ENCODE results near the gene C9orf153.

C9orf153 gene

DNA sequence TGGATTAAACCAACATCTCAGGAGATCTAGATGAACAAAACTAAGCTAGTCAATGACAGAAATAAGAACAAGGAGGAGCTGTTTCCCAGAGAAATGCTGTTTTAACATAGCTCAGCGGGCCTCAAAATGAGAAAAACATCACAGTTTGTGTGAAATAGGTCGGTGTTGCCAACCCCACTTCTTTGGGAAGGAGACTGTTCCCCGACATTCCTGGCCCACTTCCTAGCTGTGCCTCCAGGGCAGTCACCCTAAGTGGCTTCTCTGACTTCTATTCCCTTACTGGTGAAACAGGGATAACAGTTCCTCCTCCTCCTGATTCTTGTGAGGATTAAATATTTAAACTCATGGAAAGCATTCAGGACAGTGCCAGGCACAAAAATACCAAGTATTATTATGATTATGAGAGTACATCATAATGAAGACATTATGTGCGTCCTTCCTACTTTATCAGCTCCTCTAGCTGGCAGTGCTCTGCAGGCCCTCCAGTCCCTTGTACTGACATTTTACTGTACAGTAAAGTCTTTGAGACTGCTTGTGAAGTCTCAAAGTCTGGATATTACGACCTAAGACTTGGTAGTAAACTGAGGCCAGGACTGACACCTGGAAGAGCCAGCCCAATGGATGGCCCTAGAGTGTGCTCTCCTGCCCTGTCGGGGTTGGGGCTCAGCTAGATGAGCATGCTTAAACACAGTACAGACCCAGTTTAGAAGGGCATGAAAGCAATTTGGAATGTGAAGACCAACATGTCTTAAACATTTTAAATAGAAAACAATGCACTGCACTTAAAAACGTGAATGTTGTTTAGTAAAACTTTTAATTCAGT, 15.6 kb upstream of the C9orf153 start:
- no peak overlapping the region for H3K4me3 ChIP-seq (ENCODE audit: low read length)
- DNase-seq (ENCODE audit: low read depth, low spot score): no peak

DNA sequence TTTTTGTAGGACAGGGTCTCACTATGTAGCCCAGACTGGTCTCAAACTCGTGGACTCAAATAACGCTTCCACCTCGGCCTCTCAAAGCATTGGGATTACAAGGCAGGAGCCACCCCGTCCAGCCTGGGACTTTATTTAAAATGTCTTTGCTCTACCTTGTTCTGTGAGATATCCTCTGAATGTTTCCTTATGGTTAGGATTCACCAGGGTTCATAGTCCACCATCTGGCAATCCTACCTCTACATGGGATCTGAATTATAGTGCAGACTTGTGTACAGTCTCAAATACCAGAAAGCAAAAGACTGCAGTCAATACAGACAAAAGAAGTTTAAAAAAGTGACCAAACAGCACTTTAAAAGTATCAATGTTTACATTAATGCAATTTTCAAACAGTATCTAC, 12.8 kb upstream of the C9orf153 start:
- no peak overlapping the region for H3K4me3 ChIP-seq (ENCODE audit: low read length)

DNA sequence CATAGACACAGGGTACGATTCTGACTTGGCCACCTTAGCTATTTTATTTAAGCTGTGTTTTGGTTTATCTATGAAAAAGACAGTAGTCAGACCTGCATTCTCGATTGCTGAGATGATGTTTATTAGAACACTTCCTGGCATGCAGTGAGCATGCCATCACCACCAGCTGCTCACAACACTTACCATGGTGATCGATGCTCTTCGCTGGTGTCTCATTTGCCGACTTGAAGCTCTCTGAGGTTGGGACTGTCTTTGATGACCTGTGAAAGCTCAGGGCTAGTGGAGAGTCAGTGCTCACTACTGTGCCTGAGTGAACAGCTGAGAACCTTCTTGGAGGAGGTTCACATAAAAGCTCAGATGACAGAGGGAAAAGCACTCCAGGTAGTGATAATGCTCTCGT, 4.4 kb upstream of the C9orf153 start:
- DNase-seq (ENCODE audit: low read depth, low spot score): no peak
- no peak overlapping the region for H3K4me3 ChIP-seq (ENCODE audit: low read length)

More for the DNA sequence above, 12.8 kb upstream of the C9orf153 start:
- no peak for DNase-seq (ENCODE audit: low read depth, low spot score)

DNA sequence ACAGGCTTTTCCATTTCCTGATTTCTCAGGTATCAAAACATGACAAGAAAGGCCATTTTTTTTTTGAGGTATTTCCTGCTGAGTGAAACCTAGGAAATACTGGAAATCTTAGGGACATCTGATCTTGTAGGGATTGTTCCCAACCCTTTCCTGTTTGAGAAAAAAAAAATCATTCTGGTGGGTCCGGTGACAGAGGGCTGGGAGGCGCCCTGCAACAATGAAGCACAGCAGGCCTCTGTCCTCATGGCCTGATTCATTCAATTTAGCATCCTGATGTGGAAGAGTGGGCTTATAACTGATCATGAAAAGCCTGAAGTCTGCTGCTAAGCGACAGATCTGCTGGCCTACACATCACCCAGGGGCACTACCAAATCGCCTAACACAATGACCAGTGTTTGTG, 3.0 kb upstream of the C9orf153 start:
- DNase-seq (ENCODE audit: low read depth, low spot score): no peak
- H3K4me3 ChIP-seq (ENCODE audit: low read length): no peak overlapping the region

DNA sequence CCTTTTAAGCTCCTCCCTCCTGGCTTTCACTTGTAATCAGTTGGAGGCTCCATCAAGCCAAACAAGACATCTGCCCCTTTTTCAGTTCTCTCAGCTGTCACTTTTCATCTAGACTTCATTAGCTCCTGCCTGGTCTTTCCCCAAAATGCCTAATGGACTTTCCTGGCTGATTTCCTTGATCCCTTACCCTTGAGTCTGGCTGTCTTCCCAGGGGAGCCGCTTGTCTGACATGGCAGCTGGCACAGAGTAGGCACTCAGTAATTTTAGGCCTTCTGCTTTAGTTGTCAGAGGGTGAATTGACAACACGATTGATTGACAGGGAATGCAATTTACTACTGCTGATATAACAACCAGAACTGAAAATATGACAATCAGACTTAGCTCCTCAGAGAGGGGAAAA, 2.1 kb downstream of the C9orf153 start:
- no peak for DNase-seq (ENCODE audit: low read depth, low spot score)
- H3K4me3 ChIP-seq (ENCODE audit: low read length): no peak overlapping the region

DNA sequence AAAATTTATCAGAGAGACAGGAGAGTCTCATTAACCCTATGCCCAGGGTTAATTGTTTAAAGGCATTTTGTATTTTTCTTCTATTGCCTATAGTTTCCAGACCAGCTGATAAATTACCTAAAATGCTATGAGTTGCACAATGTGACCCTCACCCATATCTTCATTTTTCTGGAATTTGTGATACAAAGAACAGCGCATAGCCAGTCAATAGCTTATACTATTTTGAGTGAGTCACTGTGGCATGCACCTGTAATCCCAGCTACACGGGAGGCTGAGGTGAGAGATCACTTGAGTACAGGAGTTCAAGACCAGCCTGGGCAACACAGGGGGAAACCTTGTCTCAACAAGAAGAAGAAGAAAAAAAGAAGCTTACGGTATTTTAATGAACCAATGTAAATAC, 2.8 kb downstream of the C9orf153 start:
- no peak for DNase-seq (ENCODE audit: low read depth, low spot score)
- H3K4me3 ChIP-seq (ENCODE audit: low read length): no peak overlapping the region

DNA sequence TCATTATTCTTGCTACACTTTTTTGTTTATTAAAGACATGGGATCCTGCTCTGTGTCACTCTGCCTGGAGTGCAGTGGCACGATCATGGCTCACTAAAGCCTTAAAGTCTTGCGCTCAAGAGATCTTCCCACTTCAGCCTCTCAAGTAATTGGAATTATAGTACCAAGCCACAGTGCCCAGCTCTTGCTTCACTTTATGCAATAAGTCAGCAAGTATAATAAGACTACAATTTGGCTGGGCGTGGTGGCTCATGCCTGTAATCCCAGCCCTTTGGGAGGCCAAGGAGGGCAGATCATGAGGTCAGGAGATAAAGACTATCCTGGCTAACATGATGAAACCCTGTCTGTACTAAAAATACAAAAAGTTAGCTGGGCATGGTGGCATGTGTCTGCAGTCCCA, 5.9 kb downstream of the C9orf153 start:
- no peak for DNase-seq (ENCODE audit: low read depth, low spot score)
- H3K4me3 ChIP-seq (ENCODE audit: low read length): no peak overlapping the region

DNA sequence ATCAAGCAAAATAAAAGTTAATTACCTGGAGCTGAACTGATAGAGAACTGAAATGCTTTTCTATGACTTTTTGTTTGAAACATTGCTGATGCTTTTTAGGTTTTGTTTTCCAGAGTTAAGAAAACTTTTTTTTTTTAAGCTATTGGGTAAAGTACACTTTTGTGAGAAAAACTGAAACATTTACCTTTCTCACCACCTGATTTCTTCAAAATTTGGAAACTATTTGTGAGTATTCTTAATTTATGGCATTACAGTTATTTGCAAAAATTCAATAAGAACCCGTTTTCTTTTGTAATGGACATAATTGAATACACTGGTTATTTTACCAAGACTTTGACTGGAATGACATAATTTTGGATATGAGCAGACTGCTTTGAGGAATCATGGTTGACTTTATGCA, 6.6 kb downstream of the C9orf153 start:
- no peak for DNase-seq (ENCODE audit: low read depth, low spot score)
- H3K4me3 ChIP-seq (ENCODE audit: low read length): no peak overlapping the region

DNA sequence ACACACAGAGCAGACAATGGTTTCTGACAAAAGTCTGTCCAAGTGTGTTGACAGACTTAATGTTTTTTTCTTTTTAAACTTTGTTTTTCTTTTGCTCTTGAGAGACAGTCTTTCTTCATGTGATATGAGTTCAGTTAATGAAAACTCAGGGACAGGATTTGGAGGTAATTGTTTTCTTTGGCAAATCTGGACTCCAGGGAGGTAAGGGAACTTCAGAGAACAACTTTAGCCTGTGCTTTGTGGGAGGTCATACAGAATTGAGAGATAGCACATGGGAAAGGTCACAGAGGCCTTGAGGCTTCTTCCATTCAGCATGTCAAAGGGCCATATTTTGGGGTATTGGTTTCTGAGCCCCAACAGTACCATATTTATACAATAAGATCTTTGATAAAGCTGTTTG, 9.3 kb downstream of the C9orf153 start:
- H3K4me3 ChIP-seq (ENCODE audit: low read length): no peak overlapping the region
- DNase-seq (ENCODE audit: low read depth, low spot score): no peak

DNA sequence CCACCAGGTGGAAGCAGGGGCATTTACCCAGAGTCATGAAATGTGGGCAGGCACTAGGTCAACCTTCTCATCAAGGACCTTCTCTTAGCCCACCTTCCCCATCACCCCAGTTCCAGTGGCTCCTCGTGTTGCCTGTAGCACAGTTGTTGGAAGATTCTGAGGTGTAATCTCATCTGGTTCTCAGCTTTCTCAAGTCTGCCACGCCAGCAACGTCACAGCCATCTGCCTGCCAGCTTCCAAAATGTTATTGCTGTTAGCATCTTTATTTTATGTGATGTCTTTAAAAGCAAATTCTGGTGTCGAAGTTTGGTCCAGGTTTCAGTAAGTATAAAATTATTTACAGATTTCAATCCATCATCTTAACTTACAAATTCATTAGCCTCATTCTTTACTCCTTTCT, 10.7 kb downstream of the C9orf153 start:
- no peak for DNase-seq (ENCODE audit: low read depth, low spot score)

DNA sequence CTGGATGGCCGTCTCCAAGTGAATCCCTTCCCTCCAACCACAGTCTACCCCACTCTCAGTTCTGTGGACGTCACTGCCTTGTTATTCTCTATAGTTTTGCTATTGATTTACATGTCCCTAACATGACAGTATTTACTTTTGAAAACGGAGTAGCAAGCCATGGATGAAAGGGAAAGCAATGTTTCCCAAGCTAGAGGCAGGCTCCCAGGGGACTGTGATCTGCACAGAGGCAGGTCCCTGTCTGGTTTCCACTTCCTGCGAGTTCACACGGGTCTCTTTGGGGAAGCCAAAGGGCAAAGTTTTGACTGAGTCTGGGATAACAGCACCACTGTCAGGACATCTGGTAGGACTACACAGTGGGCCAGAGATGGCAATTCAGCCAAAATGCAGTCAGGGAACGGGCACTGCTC, 12.7 kb downstream of the C9orf153 start:
- no peak overlapping the region for H3K4me3 ChIP-seq (ENCODE audit: low read length)
- no peak for DNase-seq (ENCODE audit: low read depth, low spot score)

More for the DNA sequence above, 10.7 kb downstream of the C9orf153 start:
- no peak overlapping the region for H3K4me3 ChIP-seq (ENCODE audit: low read length)

DNA sequence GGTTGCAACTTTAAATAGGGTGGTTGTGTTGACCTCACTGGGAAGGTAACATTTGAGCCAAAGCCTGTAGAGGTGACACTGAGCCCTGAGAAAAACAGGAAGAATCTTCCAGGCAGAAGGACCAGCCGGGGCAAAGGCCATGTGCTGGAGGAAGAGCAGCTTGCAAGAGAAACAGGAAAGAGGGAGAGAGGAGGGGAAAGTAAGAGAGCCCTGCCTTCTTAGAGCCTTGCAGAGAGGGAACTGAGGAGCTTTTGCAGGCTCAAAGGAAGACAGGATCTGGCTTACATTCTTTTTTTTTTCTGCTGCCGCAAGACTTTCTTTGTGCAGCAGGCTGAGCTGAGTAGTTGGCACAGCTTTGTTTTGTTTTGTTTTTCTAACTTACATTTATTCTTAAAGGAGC, 17.4 kb downstream of the C9orf153 start:
- DNase-seq (ENCODE audit: low read depth, low spot score): no peak

DNA sequence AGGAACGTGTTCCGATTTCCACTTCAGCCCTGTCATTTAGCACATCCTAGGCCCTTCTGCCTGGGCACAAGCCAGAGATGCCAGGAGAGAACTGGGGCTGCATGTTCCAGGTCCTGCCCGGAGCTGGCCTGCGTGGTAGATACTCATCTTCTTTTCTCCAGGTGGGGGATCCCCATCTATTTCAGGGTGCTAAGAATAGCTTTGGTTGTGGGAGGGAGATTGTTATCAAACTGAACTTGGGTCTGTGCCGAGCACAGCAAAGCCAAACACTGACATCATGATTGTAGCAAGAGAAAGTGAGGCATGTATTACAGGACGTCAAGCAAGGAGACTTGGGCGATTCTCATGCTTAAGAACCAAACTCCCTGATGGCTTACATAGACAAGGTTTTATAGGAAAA, 18.2 kb downstream of the C9orf153 start:
- DNase-seq (ENCODE audit: low read depth, low spot score): no peak
- H3K4me3 ChIP-seq (ENCODE audit: low read length): no peak overlapping the region

More for the DNA sequence above, 17.4 kb downstream of the C9orf153 start:
- no peak overlapping the region for H3K4me3 ChIP-seq (ENCODE audit: low read length)

DNA sequence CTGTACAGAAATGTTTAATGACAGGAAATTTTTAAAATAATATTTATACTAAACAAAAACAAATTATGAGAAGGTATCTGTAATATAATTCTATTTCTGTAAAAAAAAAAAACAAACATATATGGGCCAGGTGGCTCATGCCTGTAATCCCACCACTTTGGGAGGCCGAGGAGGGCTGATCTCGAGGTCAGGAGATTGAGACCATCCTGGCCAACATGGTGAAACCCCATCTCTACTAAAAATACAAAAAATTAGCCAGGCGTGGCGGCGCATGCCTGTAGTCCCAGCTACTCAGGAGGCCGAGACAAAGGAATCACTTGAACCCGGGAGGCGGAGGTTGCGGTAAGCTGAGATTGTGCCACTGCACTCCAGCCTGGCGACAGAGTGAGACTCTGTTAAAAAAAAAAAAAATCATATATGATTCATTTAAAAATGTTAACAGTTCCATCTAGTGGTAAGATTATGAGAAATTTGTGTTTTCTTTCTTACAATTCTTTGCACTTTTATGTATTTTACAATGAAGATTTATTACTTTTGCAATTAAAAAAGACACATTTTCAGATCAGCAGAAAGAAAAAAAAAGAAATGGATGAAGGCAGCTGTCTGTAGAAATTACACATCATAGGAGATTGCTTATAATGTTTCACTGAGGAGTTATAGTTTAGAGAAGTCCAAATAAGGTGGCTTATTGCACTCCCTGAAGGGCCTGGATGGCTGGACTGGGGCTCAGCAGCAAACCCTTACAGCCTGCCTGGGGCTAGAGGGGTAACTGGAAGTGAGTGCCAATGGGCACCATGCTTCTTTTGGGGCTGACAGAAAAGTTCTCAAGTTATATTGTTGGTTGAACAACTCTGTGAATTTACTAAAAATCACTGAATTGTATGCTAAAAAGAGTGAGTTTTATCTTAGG, 20.3 kb downstream of the C9orf153 start:
- no peak overlapping the region for H3K4me3 ChIP-seq (ENCODE audit: low read length)
- DNase-seq (ENCODE audit: low read depth, low spot score): no peak

DNA sequence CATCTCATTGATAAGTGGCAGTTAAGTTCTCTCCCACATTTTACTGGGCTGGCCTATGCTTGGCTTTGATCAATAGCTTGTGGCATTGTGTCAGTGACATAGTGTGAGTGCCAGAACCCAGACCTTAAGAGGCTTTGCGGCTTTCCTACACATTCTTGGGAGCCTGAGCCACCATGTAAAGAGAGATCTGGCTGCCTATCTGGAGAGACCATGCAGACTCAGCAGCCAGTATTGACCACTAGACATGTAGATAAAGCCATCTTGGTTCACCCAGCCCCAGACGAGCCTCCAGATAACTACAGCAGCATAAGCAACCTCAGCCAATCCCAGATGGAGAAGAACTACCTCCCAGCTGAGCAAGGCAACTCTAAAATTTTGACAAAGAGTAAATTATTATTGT, 28.6 kb downstream of the C9orf153 start:
- no peak overlapping the region for H3K4me3 ChIP-seq (ENCODE audit: low read length)
- DNase-seq (ENCODE audit: low read depth, low spot score): no peak

DNA sequence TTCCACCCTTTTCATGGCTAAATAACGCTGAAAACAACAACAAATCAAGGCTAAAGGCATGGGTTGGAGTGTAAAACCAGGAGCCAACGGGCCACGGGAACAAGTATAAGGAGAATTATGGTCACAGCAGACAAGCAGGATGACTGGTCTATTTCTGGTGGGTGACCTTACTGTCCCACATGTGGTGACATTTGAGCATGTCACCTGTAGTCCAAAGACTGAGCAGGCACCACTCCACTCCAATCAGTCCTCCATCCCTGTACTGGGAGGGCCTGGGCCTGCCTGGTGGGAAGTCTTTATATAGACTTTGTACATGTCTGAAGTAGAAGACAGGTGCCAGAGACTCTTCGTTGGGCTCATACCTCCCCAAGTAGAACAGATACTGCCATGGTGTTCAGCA, 36.8 kb downstream of the C9orf153 start:
- H3K4me3 ChIP-seq (ENCODE audit: low read length): no peak overlapping the region
- no peak for DNase-seq (ENCODE audit: low read depth, low spot score)

DNA sequence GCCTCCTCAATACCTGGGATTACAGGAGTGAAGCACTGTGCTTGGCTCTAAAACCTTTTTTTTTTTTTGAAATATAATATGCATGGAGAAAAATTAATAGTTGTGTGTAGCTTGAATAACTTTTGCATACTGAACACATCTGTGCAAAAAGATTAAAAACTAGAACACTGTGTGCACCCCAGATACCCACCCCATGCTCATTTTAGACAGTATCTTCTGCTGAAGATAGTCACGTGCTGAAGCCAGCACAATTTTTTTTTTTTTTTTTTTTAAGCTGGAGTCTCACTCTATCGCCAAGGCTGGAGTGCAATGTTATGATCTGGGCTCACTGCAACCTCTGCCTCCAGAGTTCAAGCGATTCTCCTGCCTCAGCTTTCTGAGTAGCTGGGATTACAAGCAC, 39.9 kb downstream of the C9orf153 start:
- H3K4me3 ChIP-seq (ENCODE audit: low read length): no peak overlapping the region
- DNase-seq (ENCODE audit: low read depth, low spot score): no peak

DNA sequence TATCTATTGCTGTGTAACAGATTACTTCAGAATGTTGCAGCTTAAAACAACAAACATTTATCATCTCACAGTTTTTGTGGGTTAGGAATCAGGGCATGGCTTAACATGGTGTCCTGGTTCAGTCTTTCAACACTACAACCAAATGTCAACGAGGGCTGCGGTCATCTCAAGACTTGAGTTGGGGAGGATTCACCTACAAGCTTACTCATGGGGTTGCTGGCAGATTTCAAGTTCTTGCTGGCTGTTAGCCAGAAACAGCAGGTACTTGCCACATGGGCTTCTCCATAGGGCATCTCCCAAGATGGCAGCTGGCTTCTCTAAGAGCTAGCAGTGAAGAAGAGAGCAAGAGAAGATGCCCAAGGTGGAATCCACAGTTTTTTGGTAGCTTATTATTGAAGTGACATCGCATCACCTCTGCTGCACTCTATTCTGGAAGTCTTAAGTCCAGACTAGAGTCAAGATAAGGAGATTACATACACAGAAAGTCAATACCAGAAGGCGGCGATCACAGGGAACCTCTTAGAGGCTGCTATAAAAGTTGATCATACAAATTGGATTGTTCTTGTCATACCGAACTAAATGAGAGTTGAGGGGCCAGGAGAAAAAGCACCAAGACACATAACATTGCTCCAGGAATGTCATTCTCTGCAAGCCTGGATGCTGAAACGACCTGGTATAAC, 42.2 kb downstream of the C9orf153 start:
- no peak overlapping the region for H3K4me3 ChIP-seq (ENCODE audit: low read length)
- DNase-seq (ENCODE audit: low read depth, low spot score): no peak

DNA sequence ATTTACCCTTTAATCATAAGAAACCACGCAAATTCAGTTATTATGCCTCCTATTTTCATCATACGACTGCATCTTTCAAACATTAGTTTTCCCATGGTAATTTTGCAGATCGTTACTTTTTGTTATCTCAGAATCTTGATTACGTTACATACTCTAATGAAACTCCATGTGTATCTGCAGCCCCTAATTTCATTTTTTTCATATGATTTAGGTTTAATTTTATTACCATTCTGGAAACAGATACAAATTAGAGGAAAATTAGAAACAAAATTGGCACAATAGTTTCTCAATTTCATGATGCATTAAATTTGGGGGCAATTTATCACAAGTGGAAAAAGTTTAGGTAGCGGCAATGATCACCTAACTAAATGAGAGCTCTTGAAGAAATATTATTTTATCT, 52.3 kb downstream of the C9orf153 start:
- DNase-seq (ENCODE audit: low read depth, low spot score): no peak

More for the DNA sequence above, 52.3 kb downstream of the C9orf153 start:
- no peak overlapping the region for H3K4me3 ChIP-seq (ENCODE audit: low read length)

Measured in Jurkat, Clone E6-1 (cell line).